Stimulated activated naive CD8-positive, alpha-beta T cell treated with anti-CD3 and anti-CD28 coated beads, Interleukin-15, Interleukin-2, amounts not matched to agents 100 U/mL and 50 U/mL, for 24 hours (primary cell): ENCODE data around the gene RCAN1.
"Not testable (repeated sequence)": the region's sequence is repeated elsewhere in the genome, so short reads cannot be mapped to it uniquely, and the experiment has no call there.

Experiments
- ATAC-seq: fragments of 150-1000 bp; cut with Tn5 transposase; one replicate; pipeline ENCODE4 v1.10.0; 2021
- DNase-seq: peaks from one replicate; pipeline ENCODE4 v3.0.0; 2021

Gene RCAN1

GRCh38 chr21:34514576-34515115 is 100.3 kb downstream of the RCAN1 start:
- no peak for ATAC-seq
- no peak for DNase-seq

DNA sequence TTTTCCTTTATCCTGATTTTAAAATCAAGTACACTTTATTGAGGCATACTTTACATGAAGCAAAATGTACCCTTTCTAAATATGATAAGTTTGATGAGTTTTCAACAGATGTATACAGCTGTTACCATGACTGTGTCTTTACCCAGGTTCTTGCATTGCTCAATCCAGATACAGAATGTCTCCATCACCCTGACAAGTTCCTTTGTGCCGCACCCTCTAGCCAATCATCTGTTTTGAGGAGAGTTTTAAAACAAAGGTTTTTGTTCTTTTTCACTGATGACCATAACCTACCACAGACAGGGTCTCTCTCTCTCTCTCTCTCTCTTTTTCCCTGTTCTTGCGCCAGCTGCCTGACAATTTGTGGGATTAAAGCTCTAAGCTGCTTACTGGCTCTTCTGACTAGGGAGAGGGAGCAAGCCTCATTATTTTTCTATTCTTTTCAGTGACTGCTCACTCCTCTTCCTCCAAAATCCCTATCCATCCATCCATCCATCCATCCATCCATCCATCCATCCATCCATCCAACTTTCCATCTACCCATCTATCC is 101.7 kb downstream of the RCAN1 start:
- ATAC-seq (no peak), DNase-seq (no peak)

GRCh38 chr21:34511787-34512455 is 103.0 kb downstream of the RCAN1 start, which contains the start of gene KCNE1:
Gene KCNE1 (minus strand): TSS chr21:34512210. CDS start chr21:34449634, 62,576 bp downstream.
- ATAC-seq (no peak), DNase-seq (no peak)

DNA sequence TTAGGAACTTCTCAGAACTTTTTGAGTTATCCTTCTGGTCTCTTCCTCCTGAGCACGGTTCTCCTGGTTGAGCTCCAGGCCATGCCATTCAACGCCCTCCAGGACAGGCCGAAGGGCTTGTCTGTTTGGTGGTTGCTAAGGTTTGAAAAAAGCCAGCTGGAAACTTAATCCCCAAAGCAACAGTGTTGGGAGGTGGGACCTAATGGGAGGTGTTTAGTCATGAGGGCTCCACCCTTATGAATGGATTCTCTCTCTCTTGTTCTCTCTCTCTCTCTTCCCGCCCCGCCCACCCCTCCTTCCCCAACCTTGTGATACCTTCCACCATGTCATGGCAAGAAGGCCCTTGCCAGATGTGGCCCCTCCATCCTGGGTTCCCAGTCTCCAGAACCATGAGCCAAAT is 103.7 kb downstream of the RCAN1 start:
- no peak for ATAC-seq
- no peak for DNase-seq

DNA sequence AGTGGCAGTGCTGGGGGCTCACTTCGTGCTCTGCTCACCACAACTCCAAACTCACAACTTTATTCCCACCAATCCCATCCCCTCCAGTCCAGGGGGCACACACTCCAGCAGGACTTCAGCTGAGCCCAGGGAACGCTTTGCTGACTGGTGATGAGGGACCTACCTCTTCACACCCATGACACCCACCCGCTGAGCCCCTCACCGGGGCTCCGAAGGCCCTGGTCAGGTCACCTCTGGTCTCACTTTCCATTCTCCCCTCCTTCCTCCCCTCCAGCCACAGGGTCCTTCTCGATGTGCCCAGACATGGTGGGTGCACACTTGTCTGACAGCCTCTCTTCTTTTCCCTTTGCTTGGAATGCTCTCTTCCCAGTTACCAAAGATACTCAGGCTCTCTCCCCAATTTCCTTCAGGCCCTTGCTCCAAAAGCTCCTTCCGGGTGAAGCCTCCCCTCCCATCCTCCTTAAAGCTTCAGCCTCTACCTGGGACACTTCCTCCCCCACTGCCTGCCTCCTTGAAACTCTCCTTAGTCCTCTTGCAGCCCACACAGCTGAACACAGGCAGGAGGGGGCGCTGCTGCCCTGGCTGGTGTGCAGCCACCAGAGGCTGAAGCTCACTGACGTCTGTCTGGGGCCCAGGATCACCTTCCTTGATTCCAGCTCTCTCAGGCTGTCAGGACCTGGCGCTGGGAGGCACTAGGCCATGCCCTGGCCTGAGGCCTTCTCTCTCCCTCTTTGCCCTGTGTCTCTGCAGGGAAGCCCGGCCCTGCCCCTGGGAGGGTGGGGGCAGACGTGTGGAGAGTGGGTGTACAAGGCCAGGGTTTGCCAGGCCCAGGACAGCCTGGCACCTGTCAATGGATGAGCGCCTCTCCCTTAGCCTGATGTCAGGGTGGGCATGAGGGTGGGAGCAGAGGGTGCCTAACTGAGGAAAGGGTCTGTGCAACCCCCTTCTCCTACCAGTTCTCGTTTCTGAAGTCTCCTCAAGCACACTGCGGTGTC is 104.5 kb downstream of the RCAN1 start:
- DNase-seq (peak; percentile 77), ATAC-seq (peak; percentile 67)

- DNase-seq = no peak
Observed at GRCh38 chr21:34509151-34509550, 105.8 kb downstream of the RCAN1 start.

DNA sequence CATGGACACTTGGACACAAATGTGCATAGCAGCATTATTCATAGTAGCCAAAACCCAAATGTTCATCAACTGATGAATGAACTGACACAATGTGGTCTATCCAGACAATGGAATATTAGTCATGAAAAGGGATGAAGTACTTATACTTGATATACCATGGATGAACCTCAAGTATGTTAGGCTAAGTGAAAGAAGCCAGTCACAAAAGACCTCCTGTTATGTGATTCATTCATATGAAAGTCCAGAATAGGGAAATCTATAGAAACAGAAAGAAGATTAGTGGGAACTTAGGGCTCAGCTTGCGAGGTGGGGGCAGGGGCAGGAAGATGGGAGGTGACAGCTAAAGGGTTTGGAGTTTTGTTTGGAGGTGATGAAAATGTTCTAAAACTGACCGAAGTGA is 110.3 kb downstream of the RCAN1 start:
- DNase-seq (no peak), ATAC-seq (no peak)

More at GRCh38 chr21:34509151-34509550, 105.8 kb downstream of the RCAN1 start:
- ATAC-seq = no peak

GRCh38 chr21:34502480-34503106 is 112.3 kb downstream of the RCAN1 start:
- ATAC-seq (no peak), DNase-seq (no peak)

- DNase-seq (no peak), ATAC-seq (no peak)
Observed at GRCh38 chr21:34501716-34502115, 113.2 kb downstream of the RCAN1 start.

DNA sequence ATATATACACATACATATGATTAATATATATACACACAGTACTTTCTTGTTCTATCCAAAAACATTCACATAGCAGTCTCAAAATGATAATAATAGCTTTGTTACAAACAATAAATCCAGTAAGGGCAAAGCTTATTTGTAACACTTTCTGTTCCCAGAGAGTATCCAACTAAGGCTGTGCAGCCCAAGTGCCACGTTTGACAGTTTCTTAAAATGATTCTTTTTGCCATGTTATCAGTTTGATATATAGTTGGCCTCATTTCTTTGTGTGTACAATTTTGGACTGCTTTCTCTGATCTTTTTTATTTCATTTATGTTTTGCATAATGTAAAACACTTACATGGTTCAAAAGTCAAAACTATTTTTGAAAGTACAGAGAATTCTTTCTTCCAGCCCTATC is 114.7 kb downstream of the RCAN1 start:
- no peak for ATAC-seq
- DNase-seq = no peak

GRCh38 chr21:34499116-34499515 is 115.8 kb downstream of the RCAN1 start:
- ATAC-seq = no peak
- DNase-seq = no peak

- no peak for ATAC-seq
- DNase-seq = no peak
Observed at GRCh38 chr21:34498623-34499022, 116.3 kb downstream of the RCAN1 start.

DNA sequence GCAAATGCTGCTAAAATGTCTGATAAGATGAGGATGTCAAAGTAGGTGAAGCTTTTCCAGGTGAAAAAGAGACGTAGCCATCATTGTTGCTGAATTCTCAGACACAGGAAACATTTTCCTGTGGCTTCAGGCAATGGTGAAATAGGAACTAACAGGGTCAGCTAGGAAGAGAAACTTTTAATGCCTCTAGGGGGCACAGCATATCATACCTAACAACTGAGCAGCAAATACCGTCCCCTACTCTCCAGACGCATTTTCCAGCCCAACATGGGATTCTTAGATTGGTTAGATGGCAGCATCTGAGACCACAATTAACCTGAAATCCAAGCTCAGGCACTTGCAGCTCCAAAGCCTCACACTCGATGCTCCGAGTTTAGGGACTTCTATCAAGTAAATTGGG is 131.1 kb downstream of the RCAN1 start:
- not testable (repeated sequence) for ATAC-seq

GRCh38 chr21:34483435-34483834 is 131.5 kb downstream of the RCAN1 start:
- ATAC-seq, DNase-seq: not testable (repeated sequence)

More for the DNA sequence above, 131.1 kb downstream of the RCAN1 start:
- not testable (repeated sequence) for DNase-seq

DNA sequence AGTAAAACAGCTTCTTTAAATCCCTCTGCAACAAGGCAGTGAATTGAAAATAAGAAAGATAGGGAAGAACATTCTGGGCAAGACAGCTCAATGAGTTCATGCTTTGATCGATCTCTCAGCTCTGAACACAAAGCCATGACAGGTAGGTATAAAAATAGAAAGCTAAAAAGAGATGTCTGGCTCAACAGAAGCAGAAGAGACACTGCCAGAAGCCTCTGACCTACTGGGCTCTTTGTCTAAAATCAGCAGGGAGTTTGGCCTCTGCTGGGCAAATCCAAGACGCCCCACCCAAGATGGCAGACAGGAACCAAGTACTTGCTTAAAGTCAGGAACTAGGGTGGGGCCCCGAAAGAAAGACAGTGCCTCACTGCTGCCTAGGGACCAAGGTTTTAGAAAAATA is 147.6 kb downstream of the RCAN1 start:
- not testable (repeated sequence) for DNase-seq, ATAC-seq
